GM12864 (cell line): ENCODE measurements around the gene LIN9.
"Not testable (repeated sequence)": the region's sequence is repeated elsewhere in the genome, so short reads cannot be mapped to it uniquely, and the experiment has no call there.

Source experiments
- DNase-seq: peaks from one replicate; pipeline ENCODE4 v3.0.0-alpha.2; 2011; ENCODE audit warnings: low read depth
- H3K4me3 ChIP-seq: 2 replicates; pipeline ENCODE4 v1.5.1; 2011; ENCODE audit warnings: mild to moderate bottlenecking, low read depth, low read length, control low read depth
- TF ChIP-seq, protein P1 (sequence below): IDR thresholded peaks from 2 replicates; pipeline ENCODE4 v1.5.1; 2011; ENCODE audit warnings: low read depth, mild to moderate bottlenecking, moderate library complexity, low read length, control low read depth, inconsistent platforms; ENCODE audit errors: missing control alignments

Gene LIN9

DNA sequence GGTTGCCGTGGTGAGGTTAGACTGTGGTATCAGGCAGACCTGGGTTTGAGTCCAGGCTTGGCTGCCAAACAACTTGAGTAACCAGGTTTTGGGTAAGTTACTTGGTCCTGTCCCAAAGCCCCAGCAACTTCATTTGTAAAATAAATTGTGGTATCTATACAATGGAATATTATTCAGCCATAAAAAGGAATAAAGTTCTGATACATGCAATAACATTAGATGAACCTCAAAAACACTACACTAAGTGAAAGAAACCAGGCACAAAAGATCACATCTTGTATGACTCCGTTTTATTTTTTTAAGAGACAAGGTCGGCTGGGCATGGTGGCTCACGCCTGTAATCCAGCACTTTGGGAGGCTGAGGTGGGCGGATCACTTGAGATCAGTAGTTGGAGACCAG, 101.9 kb downstream of the LIN9 start:
- no peak overlapping the region for H3K4me3 ChIP-seq
- TF ChIP-seq, protein P1, sequence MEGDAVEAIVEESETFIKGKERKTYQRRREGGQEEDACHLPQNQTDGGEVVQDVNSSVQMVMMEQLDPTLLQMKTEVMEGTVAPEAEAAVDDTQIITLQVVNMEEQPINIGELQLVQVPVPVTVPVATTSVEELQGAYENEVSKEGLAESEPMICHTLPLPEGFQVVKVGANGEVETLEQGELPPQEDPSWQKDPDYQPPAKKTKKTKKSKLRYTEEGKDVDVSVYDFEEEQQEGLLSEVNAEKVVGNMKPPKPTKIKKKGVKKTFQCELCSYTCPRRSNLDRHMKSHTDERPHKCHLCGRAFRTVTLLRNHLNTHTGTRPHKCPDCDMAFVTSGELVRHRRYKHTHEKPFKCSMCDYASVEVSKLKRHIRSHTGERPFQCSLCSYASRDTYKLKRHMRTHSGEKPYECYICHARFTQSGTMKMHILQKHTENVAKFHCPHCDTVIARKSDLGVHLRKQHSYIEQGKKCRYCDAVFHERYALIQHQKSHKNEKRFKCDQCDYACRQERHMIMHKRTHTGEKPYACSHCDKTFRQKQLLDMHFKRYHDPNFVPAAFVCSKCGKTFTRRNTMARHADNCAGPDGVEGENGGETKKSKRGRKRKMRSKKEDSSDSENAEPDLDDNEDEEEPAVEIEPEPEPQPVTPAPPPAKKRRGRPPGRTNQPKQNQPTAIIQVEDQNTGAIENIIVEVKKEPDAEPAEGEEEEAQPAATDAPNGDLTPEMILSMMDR, result no peak
- no peak for DNase-seq

DNA sequence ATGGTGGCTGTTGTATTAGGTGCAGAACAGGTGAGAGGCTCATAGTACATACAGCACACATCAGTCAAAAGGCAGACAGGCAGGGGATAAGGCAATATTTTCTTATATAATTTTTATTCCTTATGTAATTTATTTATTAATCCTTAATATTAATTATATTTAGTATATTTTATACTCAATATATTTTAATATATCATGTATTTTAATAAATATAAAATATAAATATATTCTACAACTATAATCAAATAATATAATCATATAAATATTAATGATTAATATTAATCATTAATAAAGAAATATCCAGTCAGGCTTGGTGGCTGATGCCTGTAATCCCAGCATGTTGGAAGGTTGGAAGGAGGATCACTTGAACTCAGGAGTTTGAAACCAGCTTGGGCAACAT, 104.8 kb downstream of the LIN9 start:
- TF ChIP-seq, protein P1, result no peak

DNA sequence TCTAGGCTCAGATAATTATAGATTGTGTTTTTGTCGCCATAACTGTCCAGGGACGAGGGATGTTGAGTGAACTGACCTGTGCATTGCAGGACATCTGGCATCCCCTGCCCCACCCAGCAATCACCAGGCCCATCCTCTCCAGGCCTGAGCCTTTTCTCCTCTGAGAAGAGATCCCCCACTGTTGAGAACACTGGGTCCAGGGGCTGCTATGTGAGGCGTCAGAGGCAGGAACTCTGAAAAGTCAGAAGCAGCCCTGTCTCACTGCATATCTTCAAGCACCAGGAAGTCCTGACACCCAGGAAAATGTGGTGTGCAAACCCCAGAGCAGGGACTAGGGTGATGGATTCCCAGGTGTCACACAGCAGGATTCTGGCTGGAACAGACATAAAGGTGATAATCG, 105.3 kb downstream of the LIN9 start:
- DNase-seq, result no peak
- no peak overlapping the region for H3K4me3 ChIP-seq
- TF ChIP-seq, protein P1, result no peak

More for the DNA sequence above, 104.8 kb downstream of the LIN9 start:
- no peak for DNase-seq
- no peak overlapping the region for H3K4me3 ChIP-seq

DNA sequence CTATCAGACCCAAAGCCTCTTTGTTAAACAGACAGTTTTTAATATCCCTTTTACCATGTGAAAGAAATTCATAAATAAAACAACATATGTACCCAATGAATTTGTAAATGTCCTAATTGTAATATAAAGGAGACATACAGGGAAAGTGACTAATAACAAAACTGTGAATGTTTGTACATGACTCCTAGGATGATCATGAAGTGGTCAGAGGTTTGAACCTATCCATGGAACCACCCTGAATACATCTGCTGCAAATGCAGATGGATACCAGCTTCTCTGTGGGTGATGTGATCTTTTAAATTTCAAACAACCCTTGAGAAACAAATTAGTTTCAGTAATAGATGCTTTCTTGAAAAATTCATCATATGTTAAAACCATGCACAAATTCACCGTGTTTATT, 105.7 kb downstream of the LIN9 start:
- TF ChIP-seq, protein P1, result no peak
- DNase-seq, result no peak
- no peak overlapping the region for H3K4me3 ChIP-seq

DNA sequence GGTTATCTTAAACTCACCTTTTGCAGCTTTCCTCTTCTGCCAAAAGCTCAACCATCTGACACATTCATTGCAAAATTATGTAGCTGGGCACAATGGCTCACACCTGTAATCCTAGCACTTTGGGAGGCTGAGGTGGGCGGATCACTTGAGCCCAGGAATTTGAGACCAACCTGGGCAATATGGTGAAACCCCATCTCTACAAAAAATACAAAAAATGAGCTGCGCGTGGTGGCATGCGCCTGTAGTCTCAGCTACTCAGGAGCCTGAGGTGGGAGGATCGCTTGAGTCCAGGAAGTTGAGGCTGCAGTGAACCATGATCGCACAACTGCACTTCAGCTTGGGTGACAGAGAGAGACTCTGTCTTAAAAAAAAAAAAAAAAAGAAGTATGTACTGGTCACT, 106.3 kb downstream of the LIN9 start:
- DNase-seq, H3K4me3 ChIP-seq: not testable (repeated sequence)

DNA sequence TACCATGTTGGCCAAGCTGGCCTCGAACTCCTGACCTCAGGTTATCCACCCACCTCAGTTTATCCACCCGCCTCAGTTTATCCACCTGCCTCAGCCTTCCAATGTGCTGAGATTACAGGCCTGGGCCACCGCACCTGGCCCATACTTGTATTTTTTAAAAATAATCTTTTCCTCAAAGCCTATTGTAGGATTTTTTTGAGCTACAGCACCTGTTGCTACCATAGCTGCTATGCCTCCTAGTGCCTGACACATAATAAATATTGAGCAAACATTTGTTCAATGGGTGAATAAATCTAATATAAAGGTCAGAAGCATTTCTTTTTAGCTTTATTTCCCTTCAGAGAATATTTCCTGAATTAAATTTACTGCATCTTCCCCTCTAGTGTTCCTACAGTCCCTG, 106.7 kb downstream of the LIN9 start:
- H3K4me3 ChIP-seq, result no peak overlapping the region
- TF ChIP-seq, protein P1, result no peak
- no peak for DNase-seq

DNA sequence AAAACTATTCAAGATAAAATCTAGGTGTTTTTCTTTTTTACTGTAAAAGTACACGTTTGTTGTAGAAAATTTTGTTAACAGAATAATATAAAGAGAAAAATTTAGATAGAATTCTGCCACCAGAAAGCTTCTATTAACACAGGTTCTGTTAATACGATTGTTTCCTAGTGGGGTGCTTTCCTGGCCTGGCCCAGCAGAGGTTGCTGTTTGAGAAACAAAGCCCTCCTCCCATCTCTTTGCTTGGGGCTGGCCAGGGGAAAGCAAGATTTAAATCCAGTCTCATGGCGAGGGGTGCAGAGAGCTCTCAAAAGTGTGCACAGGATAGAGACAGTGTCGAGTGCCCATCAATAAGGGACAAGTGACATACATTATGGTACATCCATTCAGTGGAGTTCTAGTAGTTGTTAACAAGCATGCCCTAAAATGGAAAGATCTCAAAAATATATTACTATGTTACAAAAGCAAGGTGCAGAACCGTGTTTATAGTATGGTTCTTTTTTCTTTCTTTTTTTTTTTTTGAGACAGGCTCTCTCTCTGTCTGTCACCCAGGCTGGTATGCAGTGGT, 107.9 kb downstream of the LIN9 start:
- H3K4me3 ChIP-seq, result no peak overlapping the region
- TF ChIP-seq, protein P1, result peak; percentile 61
- no peak for DNase-seq

DNA sequence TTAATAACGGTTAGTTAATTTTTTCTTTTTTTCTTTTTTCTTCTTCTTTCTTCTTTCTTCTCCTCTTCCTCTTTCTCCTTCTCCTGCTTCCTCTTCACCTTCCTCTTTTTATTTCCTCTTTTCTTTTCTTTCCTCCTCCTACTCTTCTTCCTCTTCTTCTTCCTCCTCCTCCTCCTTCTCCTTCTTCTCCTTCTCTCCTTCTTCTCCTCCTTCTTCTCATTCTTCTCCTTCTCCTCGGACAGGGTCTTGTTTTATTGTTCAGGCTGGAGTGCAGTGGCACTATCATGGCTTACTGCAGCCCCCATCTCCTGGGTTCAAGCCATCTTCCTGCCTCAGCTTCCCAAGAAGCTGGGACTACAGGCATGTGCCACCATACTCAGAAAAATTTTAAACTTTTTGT, 109.0 kb downstream of the LIN9 start:
- TF ChIP-seq, protein P1, result no peak
- DNase-seq, result no peak
- H3K4me3 ChIP-seq, result no peak overlapping the region
